Endothelial cell (in vitro differentiated cells): Measurements from ENCODE around the gene TEKT1. TPM values are rescaled to one million over a fixed set of nuclear protein-coding genes. Genes with fewer than 3 reads are reported as not detected.

ENCODE experiments used
- DNase-seq: peaks from one replicate; pipeline ENCODE4 v3.0.0; 2021; ENCODE audit warnings: low spot score
- H3K27ac Mint-ChIP-seq: one replicate; pipeline ENCODE4 v1.8.0; 2021; ENCODE audit warnings: mixed read lengths, inconsistent platforms; ENCODE audit not compliant: unreplicated experiment
- H3K27me3 Mint-ChIP-seq: one replicate; pipeline ENCODE4 v1.8.0; 2021; ENCODE audit warnings: mild to moderate bottlenecking, moderate library complexity, mixed read lengths, inconsistent platforms; ENCODE audit not compliant: unreplicated experiment
- H3K36me3 Mint-ChIP-seq: one replicate; pipeline ENCODE4 v1.8.0; 2021; ENCODE audit warnings: mild to moderate bottlenecking, low read depth, mixed read lengths, inconsistent platforms; ENCODE audit not compliant: unreplicated experiment
- H3K4me1 Mint-ChIP-seq: one replicate; pipeline ENCODE4 v1.8.0; 2021; ENCODE audit warnings: mild to moderate bottlenecking, mixed read lengths, inconsistent platforms; ENCODE audit not compliant: unreplicated experiment
- H3K4me3 Mint-ChIP-seq: one replicate; pipeline ENCODE4 v1.8.0; 2021; ENCODE audit warnings: mild to moderate bottlenecking, mixed read lengths, inconsistent platforms; ENCODE audit not compliant: unreplicated experiment
- H3K9me3 Mint-ChIP-seq: one replicate; pipeline ENCODE4 v1.8.0; 2021; ENCODE audit warnings: mixed read lengths, inconsistent platforms; ENCODE audit not compliant: unreplicated experiment
- total RNA-seq: library from RNA; stranded (reverse); fragmentation: NEBNext Ultra II Directional; extraction: Animal tissue kit (Norgen Biotek cat#: 25700); gene quantifications from one replicate; pipeline ENCODE4 v1.2.1, GENCODE V29; 2021; ENCODE audit not compliant: unreplicated experiment
- TF ChIP-seq, protein P1 (sequence below): fragments of 200-600 bp; sonication (generic); IDR thresholded peaks from one replicate; pipeline ENCODE4 v1.5.0; 2021; ENCODE audit warnings: antibody characterized with exemption; ENCODE audit not compliant: unreplicated experiment

The TEKT1 gene
- total RNA-seq, 1 donor from 2014 or later, result 1.2 TPM

DNA sequence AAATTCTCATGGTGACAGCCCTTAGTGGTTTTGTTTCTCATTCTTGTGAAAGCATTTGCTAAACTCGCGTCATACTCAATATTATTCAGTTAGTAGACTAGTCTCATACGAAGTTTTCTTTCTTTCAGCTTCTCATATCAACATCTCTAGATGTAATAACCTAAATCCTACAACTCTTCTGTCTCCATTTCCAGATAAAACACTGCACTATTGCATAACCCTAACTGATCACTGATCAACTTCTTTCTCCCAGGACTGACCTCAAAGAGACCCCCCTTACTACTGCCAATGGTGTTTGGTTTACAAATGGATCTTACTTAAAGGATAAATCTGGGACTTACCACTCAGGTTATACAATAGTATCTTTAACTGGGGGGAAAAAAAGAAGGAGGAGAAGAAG is 36.3 kb upstream of the TEKT1 start:
- Mint-ChIP-seq H3K27ac (no peak overlapping the region), H3K4me3 (no peak overlapping the region), H3K36me3 (peaks cover 8% of the 10 kb centered on the region), H3K4me1 (no peaks in the 10 kb centered on the region), H3K9me3 (no peaks in the 10 kb centered on the region), H3K27me3 (peaks cover 2% of the 10 kb centered on the region)
- DNase-seq, result no peak
- TF ChIP-seq, protein P1, sequence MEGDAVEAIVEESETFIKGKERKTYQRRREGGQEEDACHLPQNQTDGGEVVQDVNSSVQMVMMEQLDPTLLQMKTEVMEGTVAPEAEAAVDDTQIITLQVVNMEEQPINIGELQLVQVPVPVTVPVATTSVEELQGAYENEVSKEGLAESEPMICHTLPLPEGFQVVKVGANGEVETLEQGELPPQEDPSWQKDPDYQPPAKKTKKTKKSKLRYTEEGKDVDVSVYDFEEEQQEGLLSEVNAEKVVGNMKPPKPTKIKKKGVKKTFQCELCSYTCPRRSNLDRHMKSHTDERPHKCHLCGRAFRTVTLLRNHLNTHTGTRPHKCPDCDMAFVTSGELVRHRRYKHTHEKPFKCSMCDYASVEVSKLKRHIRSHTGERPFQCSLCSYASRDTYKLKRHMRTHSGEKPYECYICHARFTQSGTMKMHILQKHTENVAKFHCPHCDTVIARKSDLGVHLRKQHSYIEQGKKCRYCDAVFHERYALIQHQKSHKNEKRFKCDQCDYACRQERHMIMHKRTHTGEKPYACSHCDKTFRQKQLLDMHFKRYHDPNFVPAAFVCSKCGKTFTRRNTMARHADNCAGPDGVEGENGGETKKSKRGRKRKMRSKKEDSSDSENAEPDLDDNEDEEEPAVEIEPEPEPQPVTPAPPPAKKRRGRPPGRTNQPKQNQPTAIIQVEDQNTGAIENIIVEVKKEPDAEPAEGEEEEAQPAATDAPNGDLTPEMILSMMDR, result no peak

DNA sequence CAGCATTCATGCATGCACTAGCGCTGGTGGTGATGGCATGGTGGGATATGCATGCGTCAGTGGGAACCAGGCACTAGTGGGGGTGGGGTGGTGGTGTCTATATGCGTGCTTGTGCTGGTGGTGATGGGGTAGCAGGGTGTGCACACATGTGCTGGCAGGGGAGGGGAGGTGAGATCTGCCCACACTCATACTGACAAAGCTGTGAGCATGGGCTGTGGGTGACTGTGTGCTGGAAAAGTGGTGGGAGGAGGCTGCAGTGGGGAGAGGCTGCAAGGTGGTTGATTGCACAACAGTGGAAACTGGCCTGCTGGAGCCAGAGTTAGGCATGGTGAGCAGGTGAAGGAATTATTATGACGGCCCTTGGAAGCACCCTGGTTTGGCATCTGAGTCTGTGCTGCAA is 31.3 kb upstream of the TEKT1 start:
- Mint-ChIP-seq H3K27me3 (no peaks in the 10 kb centered on the region), H3K4me1 (no peaks in the 10 kb centered on the region), H3K9me3 (no peaks in the 10 kb centered on the region), H3K27ac (no peak overlapping the region), H3K36me3 (peaks cover 3% of the 10 kb centered on the region), H3K4me3 (no peak overlapping the region)
- DNase-seq, result no peak
- TF ChIP-seq, protein P1, result no peak

DNA sequence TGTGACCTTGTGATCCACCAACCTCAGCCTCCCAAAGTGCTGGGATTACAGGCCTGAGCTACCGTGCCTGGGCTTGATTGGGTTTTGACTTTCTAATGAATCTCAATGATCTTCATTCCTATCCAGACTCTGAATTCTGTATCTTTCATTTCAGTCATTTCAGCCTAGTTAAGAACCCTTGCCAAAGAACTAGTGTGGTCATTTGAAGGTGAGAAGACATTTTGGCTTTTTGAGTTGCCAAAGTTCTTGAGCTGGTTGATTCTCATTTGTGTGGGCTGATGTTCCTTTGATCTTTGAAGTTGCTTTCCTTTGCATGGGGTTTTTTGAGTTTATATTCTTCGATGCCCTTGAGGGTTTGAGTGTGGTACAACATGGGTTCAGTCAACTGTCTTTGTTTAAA is 30.6 kb upstream of the TEKT1 start:
- TF ChIP-seq, protein P1, result no peak
- Mint-ChIP-seq H3K9me3 (no peaks in the 10 kb centered on the region), H3K27ac (no peak overlapping the region), H3K27me3 (no peaks in the 10 kb centered on the region), H3K36me3 (no peaks in the 10 kb centered on the region), H3K4me3 (no peak overlapping the region), H3K4me1 (no peaks in the 10 kb centered on the region)
- no peak for DNase-seq

DNA sequence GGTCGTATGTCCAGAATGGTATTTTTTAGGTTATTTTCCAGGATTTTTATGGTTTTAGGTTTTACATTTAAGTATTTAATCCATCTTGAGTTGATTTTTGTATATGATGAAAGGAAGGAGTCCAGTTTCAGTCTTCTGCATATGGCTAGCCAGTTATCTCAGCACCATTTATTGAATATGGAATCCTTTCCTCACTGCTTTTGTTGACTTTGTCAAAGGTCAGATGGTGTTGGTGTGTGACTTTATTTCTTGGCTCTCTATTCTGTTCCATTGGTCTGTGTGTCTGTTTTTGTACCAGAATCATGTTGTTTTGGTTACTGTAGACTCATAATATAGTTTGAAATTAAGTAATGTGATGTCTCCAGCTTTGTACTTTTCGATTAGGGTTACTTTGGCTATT is 26.4 kb upstream of the TEKT1 start:
- no peak overlapping the region for H3K4me3 Mint-ChIP-seq
- no peaks in the 10 kb centered on the region for H3K36me3 Mint-ChIP-seq
- no peak for DNase-seq
- no peaks in the 10 kb centered on the region for H3K9me3 Mint-ChIP-seq
- H3K27ac Mint-ChIP-seq, result no peak overlapping the region
- peaks cover 6% of the 10 kb centered on the region for H3K4me1 Mint-ChIP-seq
- no peaks in the 10 kb centered on the region for H3K27me3 Mint-ChIP-seq
- TF ChIP-seq, protein P1, result no peak

DNA sequence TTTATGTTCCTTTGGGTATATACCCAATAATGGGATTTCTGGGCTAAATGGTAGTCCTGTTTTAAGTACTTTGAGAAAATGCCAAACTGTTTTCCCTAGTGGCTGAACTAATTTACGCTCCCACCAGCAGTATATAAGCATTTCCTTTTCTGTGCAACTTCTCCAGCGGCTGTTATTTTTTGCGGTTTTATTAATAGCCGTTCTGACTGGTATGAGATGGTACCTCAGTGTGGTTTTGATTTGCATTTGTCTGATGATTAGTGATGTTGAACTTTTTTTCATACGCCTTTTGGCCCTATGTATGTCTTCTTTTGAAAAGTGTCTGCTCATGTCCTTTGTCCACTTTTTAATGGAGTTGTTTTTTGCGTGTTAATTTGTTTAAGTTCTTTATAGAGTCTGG is 25.8 kb upstream of the TEKT1 start:
- Mint-ChIP-seq H3K36me3 (no peaks in the 10 kb centered on the region), H3K27ac (no peak overlapping the region)

More for the DNA sequence above, 25.8 kb upstream of the TEKT1 start:
- Mint-ChIP-seq H3K9me3 (no peaks in the 10 kb centered on the region), H3K27me3 (no peaks in the 10 kb centered on the region), H3K4me3 (no peak overlapping the region), H3K4me1 (peaks cover 6% of the 10 kb centered on the region)
- TF ChIP-seq, protein P1, result no peak
- DNase-seq, result no peak
